ENCODE data around the gene FBXO17. TPM values are rescaled to one million over a fixed set of nuclear protein-coding genes. Genes with fewer than 3 reads are reported as not detected.

FBXO17 gene
- total and polyA plus RNA-seq, 12 donors: 1.00 to 3.2 (median 2.2) TPM

DNA sequence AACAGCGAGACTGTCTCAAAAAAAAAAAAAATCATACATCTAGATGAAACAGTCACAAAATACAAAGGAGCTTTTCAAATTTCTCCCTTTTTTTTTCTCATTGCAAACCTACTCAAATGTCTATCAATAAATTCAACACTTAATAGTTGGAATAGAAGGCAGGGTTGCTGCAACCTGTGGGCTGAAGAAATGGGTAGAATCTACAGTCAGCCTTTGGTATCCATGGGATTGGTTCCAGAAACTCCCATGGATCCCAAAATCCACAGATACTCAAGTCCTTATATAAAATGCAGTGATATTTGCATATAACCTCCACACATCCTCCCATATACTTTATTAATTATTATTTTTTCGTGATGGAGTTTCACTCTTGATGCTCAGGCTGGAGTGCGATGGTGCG is 42.1 kb upstream of the FBXO17 start:
- Histone ChIP-seq H3K36me3 (no peaks in the 10 kb centered on the region), H3K27ac (no peak overlapping the region), H3K27me3 (no peaks in the 10 kb centered on the region), H3K9me3 (no peaks in the 10 kb centered on the region), H3K4me3 (no peak overlapping the region), H3K4me1 (no peaks in the 10 kb centered on the region)
- TF ChIP-seq, protein P1, sequence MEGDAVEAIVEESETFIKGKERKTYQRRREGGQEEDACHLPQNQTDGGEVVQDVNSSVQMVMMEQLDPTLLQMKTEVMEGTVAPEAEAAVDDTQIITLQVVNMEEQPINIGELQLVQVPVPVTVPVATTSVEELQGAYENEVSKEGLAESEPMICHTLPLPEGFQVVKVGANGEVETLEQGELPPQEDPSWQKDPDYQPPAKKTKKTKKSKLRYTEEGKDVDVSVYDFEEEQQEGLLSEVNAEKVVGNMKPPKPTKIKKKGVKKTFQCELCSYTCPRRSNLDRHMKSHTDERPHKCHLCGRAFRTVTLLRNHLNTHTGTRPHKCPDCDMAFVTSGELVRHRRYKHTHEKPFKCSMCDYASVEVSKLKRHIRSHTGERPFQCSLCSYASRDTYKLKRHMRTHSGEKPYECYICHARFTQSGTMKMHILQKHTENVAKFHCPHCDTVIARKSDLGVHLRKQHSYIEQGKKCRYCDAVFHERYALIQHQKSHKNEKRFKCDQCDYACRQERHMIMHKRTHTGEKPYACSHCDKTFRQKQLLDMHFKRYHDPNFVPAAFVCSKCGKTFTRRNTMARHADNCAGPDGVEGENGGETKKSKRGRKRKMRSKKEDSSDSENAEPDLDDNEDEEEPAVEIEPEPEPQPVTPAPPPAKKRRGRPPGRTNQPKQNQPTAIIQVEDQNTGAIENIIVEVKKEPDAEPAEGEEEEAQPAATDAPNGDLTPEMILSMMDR (IDR thresholded peaks at IDR 0.05): no peak
- 92 to 94% methylated on average over 4 of the region's 4 CpGs for WGBS, 2 donors
- ATAC-seq: no peak
- intact Hi-C loops (cut with DNase I): no loop called here
- DNase-seq: no peak

DNA sequence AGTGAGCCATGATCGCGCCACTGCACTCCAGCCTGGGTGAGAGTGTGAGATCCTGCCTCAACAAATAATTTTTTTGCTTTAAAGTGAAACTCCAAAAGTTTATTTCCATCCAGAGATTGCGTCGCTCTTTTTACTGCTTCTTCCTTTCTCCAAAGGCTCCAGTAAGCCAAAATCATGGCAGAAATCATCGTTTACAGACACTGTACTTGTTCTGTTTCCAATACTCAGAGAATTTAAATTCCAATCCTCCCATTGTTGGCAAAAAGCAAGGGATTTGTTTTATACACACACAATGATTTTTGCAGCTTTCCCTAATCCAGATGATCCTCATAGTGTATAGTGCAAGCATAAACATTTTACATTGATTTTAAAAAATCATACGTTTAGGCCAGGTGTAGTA is 41.5 kb upstream of the FBXO17 start:
- Histone ChIP-seq H3K4me3 (no peak overlapping the region), H3K9me3 (no peaks in the 10 kb centered on the region), H3K27ac (no peak overlapping the region), H3K36me3 (no peaks in the 10 kb centered on the region), H3K4me1 (no peaks in the 10 kb centered on the region), H3K27me3 (no peaks in the 10 kb centered on the region)
- DNase-seq: no peak
- ATAC-seq: no peak
- intact Hi-C loops (cut with DNase I): no loop called here
- 85 to 86% methylated on average over 6 of the region's 6 CpGs for WGBS, 2 donors
- TF ChIP-seq, protein P1 (IDR thresholded peaks at IDR 0.05): no peak

DNA sequence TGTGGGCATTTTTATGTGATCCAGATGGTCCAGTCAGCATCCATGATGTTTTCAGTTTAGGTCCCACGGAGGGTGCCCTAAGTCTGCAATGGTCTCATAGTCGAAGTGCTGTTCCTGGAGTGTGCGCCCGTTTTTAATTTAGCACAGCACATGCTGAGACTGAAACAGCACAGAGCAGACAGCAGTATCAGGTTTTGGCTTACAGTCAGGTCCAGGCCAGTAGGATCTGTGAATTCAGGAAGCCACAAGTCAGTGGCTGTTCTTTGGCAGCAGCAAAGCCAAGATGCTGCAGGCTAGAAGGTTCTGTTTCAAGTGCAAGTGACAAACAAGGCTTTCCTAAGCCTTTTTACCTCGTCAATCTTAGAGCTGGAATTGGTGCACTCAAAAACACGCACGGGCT is 38.5 kb upstream of the FBXO17 start:
- WGBS, 2 donors: 81 to 87% methylated on average over 7 of the region's 7 CpGs
- H3K27me3 ChIP-seq: no peaks in the 10 kb centered on the region
- no peaks in the 10 kb centered on the region for H3K4me1 ChIP-seq
- H3K36me3 ChIP-seq: no peaks in the 10 kb centered on the region
- intact Hi-C loops (cut with DNase I): no loop called here
- TF ChIP-seq, protein P1 (IDR thresholded peaks at IDR 0.05): no peak
- no peaks in the 10 kb centered on the region for H3K9me3 ChIP-seq
- H3K4me3 ChIP-seq: no peak overlapping the region
- DNase-seq: no peak
- H3K27ac ChIP-seq: no peak overlapping the region
- no peak for ATAC-seq

DNA sequence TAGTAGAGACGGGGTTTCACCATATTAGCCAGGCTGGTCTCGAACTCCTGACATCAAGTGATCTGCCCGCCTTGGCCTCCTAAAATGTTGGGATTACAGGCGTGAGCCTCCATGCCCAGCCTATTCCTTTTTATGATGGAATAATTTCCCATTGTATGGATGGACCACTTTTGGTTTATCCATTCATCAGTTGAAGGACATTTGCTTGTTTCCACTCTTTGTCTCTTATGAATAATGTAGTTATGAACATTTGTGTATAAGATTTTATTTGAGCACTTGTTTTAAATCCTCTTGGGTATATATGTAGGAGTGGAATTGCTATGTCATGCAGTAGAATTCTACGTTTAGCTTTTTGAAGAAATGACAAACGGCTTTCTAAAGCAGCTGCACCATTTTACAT is 33.5 kb upstream of the FBXO17 start:
- no peak for ATAC-seq
- Histone ChIP-seq H3K4me1 (no peaks in the 10 kb centered on the region), H3K27me3 (peaks cover 0 to 6% (median 0%) of the 10 kb centered on the region in 7 donors), H3K36me3 (no peaks in the 10 kb centered on the region), H3K9me3 (no peaks in the 10 kb centered on the region), H3K27ac (no peak overlapping the region), H3K4me3 (no peak overlapping the region)
- no peak for DNase-seq
- intact Hi-C loops (cut with DNase I): no loop called here
- WGBS, 2 donors: 80 to 85% methylated on average over 6 of the region's 6 CpGs
- TF ChIP-seq, protein P1 (IDR thresholded peaks at IDR 0.05): no peak

DNA sequence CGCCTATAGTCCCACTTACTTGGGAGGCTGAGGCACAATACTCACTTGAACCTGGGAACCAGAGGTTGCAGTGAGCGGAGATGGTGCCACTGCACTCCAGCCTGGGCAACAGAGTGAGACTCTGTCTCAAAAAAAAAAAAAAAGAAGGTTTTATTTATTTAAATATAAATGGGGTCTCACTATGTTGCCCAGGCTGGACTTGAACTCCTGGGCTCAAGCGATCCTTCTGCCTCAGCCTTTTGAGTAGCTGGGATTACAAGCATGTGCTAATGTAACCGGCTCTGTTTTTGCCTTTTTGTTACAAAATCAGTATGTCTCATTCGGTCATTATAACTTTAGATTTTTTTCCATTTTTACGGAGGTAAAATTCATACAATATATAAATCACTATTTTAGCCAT is 32.6 kb upstream of the FBXO17 start:
- H3K4me3 ChIP-seq: no peak overlapping the region
- ATAC-seq (no peak), DNase-seq (no peak)
- H3K9me3 ChIP-seq: no peaks in the 10 kb centered on the region
- TF ChIP-seq, protein P1 (IDR thresholded peaks at IDR 0.05): no peak
- no peak overlapping the region for H3K27ac ChIP-seq
- intact Hi-C loops (cut with DNase I): no loop called here
- no peaks in the 10 kb centered on the region for H3K4me1 ChIP-seq
- 93 to 94% methylated on average over 6 of the region's 6 CpGs for WGBS, 2 donors
- H3K36me3 ChIP-seq: no peaks in the 10 kb centered on the region
- H3K27me3 ChIP-seq: peaks cover 0 to 6% (median 0%) of the 10 kb centered on the region in 7 donors

Measured in heart right ventricle (tissue), 16 donors.